ENCODE data around the gene DLG2.
"Not testable (repeated sequence)": the region's sequence is repeated elsewhere in the genome, so short reads cannot be mapped to it uniquely, and the experiment has no call there.

Gene DLG2

DNA sequence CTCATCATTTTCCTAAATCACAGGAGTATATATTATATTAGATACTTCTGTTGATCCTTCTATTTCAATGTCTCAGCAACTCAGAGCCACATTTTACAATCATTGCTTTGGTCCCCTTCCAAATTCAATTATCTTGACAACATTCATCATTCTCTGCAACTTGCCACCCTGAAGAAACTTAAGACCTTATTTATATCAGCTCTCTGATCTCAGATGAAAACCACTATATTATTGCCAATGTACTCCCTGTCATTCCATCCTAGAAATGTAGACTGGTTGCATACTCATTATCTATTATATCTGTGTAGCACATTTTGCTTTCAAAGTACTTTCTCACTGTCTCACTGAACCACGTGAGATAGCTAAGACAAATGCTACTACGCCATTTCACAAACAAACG, 379.3 kb downstream of the DLG2 start:
- Mint-ChIP-seq H3K27ac (no peak overlapping the region), H3K4me3 (no peak overlapping the region), H3K9me3 (no peaks in the 10 kb centered on the region), H3K27me3 (ENCODE audit: low read depth, poor library complexity) (no peaks in the 10 kb centered on the region), H3K36me3 (ENCODE audit: low read depth) (no peaks in the 10 kb centered on the region), H3K4me1 (no peaks in the 10 kb centered on the region)
- TF ChIP-seq, protein P1, sequence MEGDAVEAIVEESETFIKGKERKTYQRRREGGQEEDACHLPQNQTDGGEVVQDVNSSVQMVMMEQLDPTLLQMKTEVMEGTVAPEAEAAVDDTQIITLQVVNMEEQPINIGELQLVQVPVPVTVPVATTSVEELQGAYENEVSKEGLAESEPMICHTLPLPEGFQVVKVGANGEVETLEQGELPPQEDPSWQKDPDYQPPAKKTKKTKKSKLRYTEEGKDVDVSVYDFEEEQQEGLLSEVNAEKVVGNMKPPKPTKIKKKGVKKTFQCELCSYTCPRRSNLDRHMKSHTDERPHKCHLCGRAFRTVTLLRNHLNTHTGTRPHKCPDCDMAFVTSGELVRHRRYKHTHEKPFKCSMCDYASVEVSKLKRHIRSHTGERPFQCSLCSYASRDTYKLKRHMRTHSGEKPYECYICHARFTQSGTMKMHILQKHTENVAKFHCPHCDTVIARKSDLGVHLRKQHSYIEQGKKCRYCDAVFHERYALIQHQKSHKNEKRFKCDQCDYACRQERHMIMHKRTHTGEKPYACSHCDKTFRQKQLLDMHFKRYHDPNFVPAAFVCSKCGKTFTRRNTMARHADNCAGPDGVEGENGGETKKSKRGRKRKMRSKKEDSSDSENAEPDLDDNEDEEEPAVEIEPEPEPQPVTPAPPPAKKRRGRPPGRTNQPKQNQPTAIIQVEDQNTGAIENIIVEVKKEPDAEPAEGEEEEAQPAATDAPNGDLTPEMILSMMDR (IDR thresholded peaks at IDR 0.05), result no peak
- DNase-seq, result no peak

DNA sequence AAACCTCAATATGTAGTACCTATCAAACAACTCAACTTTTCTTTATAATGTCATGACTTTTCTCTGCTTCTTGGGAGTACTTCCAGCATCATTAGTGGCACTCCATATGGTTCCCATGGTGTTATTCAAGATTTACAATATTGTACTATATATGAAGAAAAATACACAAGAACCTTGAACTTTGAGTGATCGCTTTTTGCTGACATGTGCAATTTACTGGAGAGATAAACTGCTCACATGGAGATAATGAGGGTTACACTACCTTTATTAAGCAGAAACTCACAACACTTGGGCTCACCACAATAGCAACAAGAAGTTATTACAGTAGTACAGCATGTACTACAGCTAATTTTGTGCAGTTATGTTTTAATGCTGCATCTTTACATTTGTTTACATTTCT, 388.2 kb downstream of the DLG2 start:
- Mint-ChIP-seq H3K36me3 (ENCODE audit: low read depth) (no peaks in the 10 kb centered on the region), H3K9me3 (peaks cover 4% of the 10 kb centered on the region), H3K27ac (no peak overlapping the region), H3K4me3 (no peak overlapping the region), H3K27me3 (ENCODE audit: low read depth, poor library complexity) (no peaks in the 10 kb centered on the region), H3K4me1 (no peaks in the 10 kb centered on the region)
- DNase-seq, result no peak
- TF ChIP-seq, protein P1 (IDR thresholded peaks at IDR 0.05), result no peak

DNA sequence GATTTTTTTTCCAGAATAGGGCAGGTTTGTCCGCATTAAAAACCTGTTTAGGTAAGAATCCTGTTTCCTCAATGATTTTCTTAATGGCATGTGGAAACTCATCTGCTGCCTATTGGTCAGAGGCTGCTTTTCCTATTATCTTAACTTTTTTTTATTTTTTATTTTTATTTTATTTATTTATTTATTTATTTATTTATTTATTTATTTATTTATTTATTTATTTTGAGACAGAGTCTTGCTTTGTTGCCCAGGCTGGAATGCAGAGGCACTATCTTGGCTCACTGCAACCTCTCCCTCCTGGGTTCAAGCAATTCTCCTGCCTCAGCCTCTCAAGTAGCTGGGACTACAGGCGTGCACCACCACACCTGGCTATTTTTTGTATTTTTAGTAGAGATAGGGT, 389.1 kb downstream of the DLG2 start:
- not testable (repeated sequence) for H3K36me3 Mint-ChIP-seq (ENCODE audit: low read depth); H3K9me3 Mint-ChIP-seq; H3K4me1 Mint-ChIP-seq; H3K27me3 Mint-ChIP-seq (ENCODE audit: low read depth, poor library complexity); H3K27ac Mint-ChIP-seq; DNase-seq; H3K4me3 Mint-ChIP-seq

- no peak overlapping the region for H3K4me3 Mint-ChIP-seq
- no peak overlapping the region for H3K27ac Mint-ChIP-seq
- peaks cover 4% of the 10 kb centered on the region for H3K9me3 Mint-ChIP-seq
- no peaks in the 10 kb centered on the region for H3K36me3 Mint-ChIP-seq (ENCODE audit: low read depth)
- no peaks in the 10 kb centered on the region for H3K27me3 Mint-ChIP-seq (ENCODE audit: low read depth, poor library complexity)
- TF ChIP-seq, protein P1 (IDR thresholded peaks at IDR 0.05), result no peak
- peaks cover 7% of the 10 kb centered on the region for H3K4me1 Mint-ChIP-seq
- DNase-seq, result no peak
Observed at GRCh38 chr11:85236211-85236610, 390.9 kb downstream of the DLG2 start.

DNA sequence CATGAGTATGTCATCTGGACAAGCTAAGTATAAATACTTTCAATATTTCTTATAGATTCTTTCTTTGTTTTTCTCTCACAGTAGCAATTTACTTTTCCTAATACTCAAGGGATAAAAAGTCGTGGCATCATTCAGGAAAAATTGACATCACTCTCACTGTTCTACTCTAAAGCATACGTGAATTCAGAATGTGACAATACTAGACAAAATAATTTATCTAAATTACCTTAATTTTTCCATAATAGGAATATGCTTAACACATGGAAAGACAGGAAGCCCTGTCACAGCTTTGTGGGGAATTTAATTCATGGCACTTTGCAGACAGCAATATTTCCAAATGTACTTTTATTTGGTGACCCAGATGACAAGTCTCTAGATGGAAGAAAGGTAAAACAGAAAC, 394.6 kb downstream of the DLG2 start:
- Mint-ChIP-seq H3K27ac (no peak overlapping the region), H3K4me1 (peaks cover 7% of the 10 kb centered on the region), H3K4me3 (no peak overlapping the region), H3K9me3 (peaks cover 4% of the 10 kb centered on the region), H3K36me3 (ENCODE audit: low read depth) (no peaks in the 10 kb centered on the region), H3K27me3 (ENCODE audit: low read depth, poor library complexity) (no peaks in the 10 kb centered on the region)
- DNase-seq, result no peak
- TF ChIP-seq, protein P1 (IDR thresholded peaks at IDR 0.05), result no peak

DNA sequence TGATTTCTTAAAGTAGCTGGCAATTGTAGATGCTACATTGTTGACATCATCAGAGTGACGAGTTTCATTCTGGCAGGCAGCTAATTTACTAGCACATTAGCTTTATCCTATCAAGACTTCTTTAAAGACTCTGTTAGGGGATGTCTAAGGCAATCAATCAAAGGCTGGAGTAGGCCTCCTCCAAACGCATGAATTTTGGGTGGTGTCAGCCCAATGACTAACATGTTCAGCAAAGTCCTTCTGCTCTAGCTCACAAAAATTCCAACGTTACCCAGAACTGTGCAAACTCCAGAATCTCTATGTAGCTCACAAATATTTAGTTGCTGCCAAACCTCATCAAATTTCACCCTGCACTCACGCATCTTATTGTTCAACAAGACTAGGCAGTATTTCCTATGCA, 395.6 kb downstream of the DLG2 start:
- H3K27me3 Mint-ChIP-seq (ENCODE audit: low read depth, poor library complexity), result no peaks in the 10 kb centered on the region
- no peaks in the 10 kb centered on the region for H3K36me3 Mint-ChIP-seq (ENCODE audit: low read depth)
- peaks cover 4% of the 10 kb centered on the region for H3K9me3 Mint-ChIP-seq
- peaks cover 7% of the 10 kb centered on the region for H3K4me1 Mint-ChIP-seq
- no peak overlapping the region for H3K27ac Mint-ChIP-seq
- TF ChIP-seq, protein P1 (IDR thresholded peaks at IDR 0.05), result no peak
- no peak overlapping the region for H3K4me3 Mint-ChIP-seq
- DNase-seq, result no peak

DNA sequence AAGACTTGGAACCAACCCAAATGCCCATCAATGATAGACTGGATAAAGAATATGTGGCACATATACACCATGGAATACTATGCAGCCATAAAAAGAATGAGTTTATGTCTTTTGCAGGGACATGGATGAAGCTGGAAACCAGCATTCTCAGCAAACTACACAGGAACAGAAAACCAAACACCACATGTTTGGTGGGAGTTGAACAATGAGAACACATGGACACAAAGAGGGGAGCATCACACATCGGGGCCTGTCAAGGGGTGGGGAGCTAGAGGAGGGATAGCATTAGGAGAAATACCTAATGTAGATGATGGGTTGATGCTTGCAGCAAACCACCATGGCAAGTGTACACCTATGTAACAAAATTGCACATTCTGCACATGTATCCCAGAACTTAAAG, 397.4 kb downstream of the DLG2 start:
- not testable (repeated sequence) for DNase-seq; H3K27me3 Mint-ChIP-seq (ENCODE audit: low read depth, poor library complexity); H3K4me3 Mint-ChIP-seq; H3K9me3 Mint-ChIP-seq; H3K27ac Mint-ChIP-seq; H3K36me3 Mint-ChIP-seq (ENCODE audit: low read depth)
- peaks cover 17% of the 10 kb centered on the region for H3K4me1 Mint-ChIP-seq

Data from nephron progenitor cell (in vitro differentiated cells).